ENCODE data around the gene MYO5B.

MYO5B gene

GRCh38 chr18:50014606-50015005, 180.3 kb downstream of the MYO5B start:
- DNase-seq (ENCODE audit: low read depth, low spot score): no peak

GRCh38 chr18:50013363-50014138, 181.4 kb downstream of the MYO5B start:
- no peak for DNase-seq (ENCODE audit: low read depth, low spot score)

GRCh38 chr18:50011813-50012435, 183.0 kb downstream of the MYO5B start:
- no peak for DNase-seq (ENCODE audit: low read depth, low spot score)

- no peak for DNase-seq (ENCODE audit: low read depth, low spot score)
Measured at GRCh38 chr18:50009773-50010335, 185.1 kb downstream of the MYO5B start.

GRCh38 chr18:50008306-50008705, 186.6 kb downstream of the MYO5B start:
- DNase-seq (ENCODE audit: low read depth, low spot score): no peak

GRCh38 chr18:50006470-50007046, 188.4 kb downstream of the MYO5B start:
- DNase-seq (ENCODE audit: low read depth, low spot score): no peak

GRCh38 chr18:50004013-50004412, 190.9 kb downstream of the MYO5B start:
- DNase-seq (ENCODE audit: low read depth, low spot score): no peak

GRCh38 chr18:50002781-50003180, 192.2 kb downstream of the MYO5B start:
- DNase-seq (ENCODE audit: low read depth, low spot score): no peak

GRCh38 chr18:50000227-50000626, 194.7 kb downstream of the MYO5B start:
- DNase-seq (ENCODE audit: low read depth, low spot score): no peak

- DNase-seq (ENCODE audit: low read depth, low spot score): no peak
Measured at GRCh38 chr18:49999128-49999527, 195.8 kb downstream of the MYO5B start.

- DNase-seq (ENCODE audit: low read depth, low spot score): no peak
Measured at GRCh38 chr18:49997558-49997957, 197.4 kb downstream of the MYO5B start.

GRCh38 chr18:49994410-49994809, 200.5 kb downstream of the MYO5B start:
- DNase-seq (ENCODE audit: low read depth, low spot score): no peak

- no peak for DNase-seq (ENCODE audit: low read depth, low spot score)
Measured at GRCh38 chr18:49993299-49993698, 201.6 kb downstream of the MYO5B start.

- DNase-seq (ENCODE audit: low read depth, low spot score): no peak
Measured at GRCh38 chr18:49988733-49989132, 206.2 kb downstream of the MYO5B start.

GRCh38 chr18:49988101-49988500, 206.8 kb downstream of the MYO5B start:
- no peak for DNase-seq (ENCODE audit: low read depth, low spot score)

GRCh38 chr18:49985236-49985635, 209.7 kb downstream of the MYO5B start:
- DNase-seq (ENCODE audit: low read depth, low spot score): no peak

- no peak for DNase-seq (ENCODE audit: low read depth, low spot score)
Measured at GRCh38 chr18:49980896-49981295, 214.1 kb downstream of the MYO5B start.

GRCh38 chr18:49976795-49977560, 218.0 kb downstream of the MYO5B start:
- no peak for DNase-seq (ENCODE audit: low read depth, low spot score)

GRCh38 chr18:49976001-49976400, 218.9 kb downstream of the MYO5B start:
- no peak for DNase-seq (ENCODE audit: low read depth, low spot score)

GRCh38 chr18:49974079-49974478, 220.9 kb downstream of the MYO5B start:
- no peak for DNase-seq (ENCODE audit: low read depth, low spot score)

GRCh38 chr18:49973592-49973991, 221.4 kb downstream of the MYO5B start:
- no peak for DNase-seq (ENCODE audit: low read depth, low spot score)

- no peak for DNase-seq (ENCODE audit: low read depth, low spot score)
Measured at GRCh38 chr18:49972535-49972934, 222.4 kb downstream of the MYO5B start.

All from brain pericyte (primary cell).